Measurements from ENCODE around the gene CDH23.

DNA sequence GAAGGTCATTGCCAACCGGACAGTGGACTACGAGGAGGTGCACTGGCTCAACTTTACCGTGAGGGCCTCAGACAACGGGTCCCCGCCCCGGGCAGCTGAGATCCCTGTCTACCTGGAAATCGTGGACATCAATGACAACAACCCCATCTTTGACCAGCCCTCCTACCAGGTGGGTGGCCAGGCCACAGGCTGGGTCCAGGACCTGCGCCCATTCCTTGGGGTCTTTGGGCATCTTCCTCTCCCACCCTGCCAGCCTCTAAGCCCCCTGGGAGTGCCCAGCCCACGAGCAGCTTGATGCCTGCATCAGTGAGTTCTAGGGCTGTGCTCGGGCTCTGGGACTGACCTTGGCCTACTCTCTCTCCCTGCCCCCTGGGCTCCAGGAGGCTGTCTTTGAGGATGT lies 402.4 kb downstream of the CDH23 start:
- TF ChIP-seq, protein P1, sequence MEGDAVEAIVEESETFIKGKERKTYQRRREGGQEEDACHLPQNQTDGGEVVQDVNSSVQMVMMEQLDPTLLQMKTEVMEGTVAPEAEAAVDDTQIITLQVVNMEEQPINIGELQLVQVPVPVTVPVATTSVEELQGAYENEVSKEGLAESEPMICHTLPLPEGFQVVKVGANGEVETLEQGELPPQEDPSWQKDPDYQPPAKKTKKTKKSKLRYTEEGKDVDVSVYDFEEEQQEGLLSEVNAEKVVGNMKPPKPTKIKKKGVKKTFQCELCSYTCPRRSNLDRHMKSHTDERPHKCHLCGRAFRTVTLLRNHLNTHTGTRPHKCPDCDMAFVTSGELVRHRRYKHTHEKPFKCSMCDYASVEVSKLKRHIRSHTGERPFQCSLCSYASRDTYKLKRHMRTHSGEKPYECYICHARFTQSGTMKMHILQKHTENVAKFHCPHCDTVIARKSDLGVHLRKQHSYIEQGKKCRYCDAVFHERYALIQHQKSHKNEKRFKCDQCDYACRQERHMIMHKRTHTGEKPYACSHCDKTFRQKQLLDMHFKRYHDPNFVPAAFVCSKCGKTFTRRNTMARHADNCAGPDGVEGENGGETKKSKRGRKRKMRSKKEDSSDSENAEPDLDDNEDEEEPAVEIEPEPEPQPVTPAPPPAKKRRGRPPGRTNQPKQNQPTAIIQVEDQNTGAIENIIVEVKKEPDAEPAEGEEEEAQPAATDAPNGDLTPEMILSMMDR (conservative IDR thresholded peaks at IDR 0.05; ENCODE audit: low read length), result no peak
- TF ChIP-seq EZH2phosphoT487 (IDR thresholded peaks at IDR 0.05; ENCODE audit: borderline replicate concordance), result no peak

Measured in Loucy (cell line).